GM12878 (cell line): ENCODE results near the gene CAPN14. TPM values are rescaled to one million over a fixed set of nuclear protein-coding genes. Genes with fewer than 3 reads are reported as not detected.

Experiments used
- ATAC-seq: fragments of 200-7000 bp; cut with Tn5 transposase; 3 replicates; pipeline ENCODE4 v1.9.1; 2020; ENCODE audit warnings: mild to moderate bottlenecking, moderate library complexity
- BruUV-seq: library from RNA; stranded (reverse); fragments of 400-500 nt; replicated peaks from 2 replicates; lab custom pipeline; 2021; lab: Mats Ljungman, UMichigan
- CTCF ChIA-PET: fragments of 300-600 bp; sonication (Branson Sonifier 250); formaldehyde crosslinking; extraction: SDS; loops from one replicate; lab custom pipeline; 2021; ENCODE audit warnings: inconsistent platforms; lab: Yijun Ruan, JAX
- POLR2A ChIA-PET: fragments of 350-600 bp; formaldehyde crosslinking; extraction: SDS; loops from one replicate; lab custom pipeline; 2021; ENCODE audit warnings: inconsistent platforms; lab: Charles Lee
- RAD21 ChIA-PET: fragments of 300-600 bp; sonication (Branson Sonifier 250); formaldehyde crosslinking; loops from one replicate; lab custom pipeline; 2023; ENCODE audit warnings: antibody characterized with exemption; ENCODE audit not compliant: unreplicated experiment; lab: Charles Lee
- SMC1A ChIA-PET: fragments of 300-600 bp; sonication (Branson Sonifier 250); formaldehyde crosslinking; loops from one replicate; lab custom pipeline; 2023; ENCODE audit not compliant: unreplicated experiment, uncharacterized antibody; lab: Charles Lee
- DNase-seq: peaks from one replicate; pipeline ENCODE4 v3.0.0-alpha.2; 2011; ENCODE audit warnings: low read depth, low spot score
- FAIRE-seq: peaks from 3 replicates; lab custom pipeline; 2011; peaks lifted over from hg19 to GRCh38; lab: Jason Lieb, UNC
- H2AFZ ChIP-seq: 2 replicates; pipeline ENCODE4 v1.6.0; 2011; ENCODE audit warnings: low read depth, low read length, control low read depth; ENCODE audit not compliant: control insufficient read depth
- H3K27ac ChIP-seq: 2 replicates; pipeline ENCODE4 v1.5.1; 2011; ENCODE audit warnings: control low read depth; ENCODE audit not compliant: control insufficient read depth, insufficient read depth
- H3K27me3 ChIP-seq, 2 experiments: replicated peaks in 1 of 2; 2 replicates each; pipeline versions ENCODE4 v1.6.0 to v1.6.1; 2011; ENCODE audit warnings: low read length in 1 of 2; ENCODE audit not compliant: control insufficient read depth in 2 of 2, insufficient read depth in 2 of 2
- H3K36me3 ChIP-seq, 2 experiments: 2 replicates each; pipeline ENCODE4 v1.5.1; 2011; ENCODE audit warnings: low read length in 1 of 2; ENCODE audit not compliant: control insufficient read depth in 2 of 2, insufficient read depth in 2 of 2
- H3K4me1 ChIP-seq: 2 replicates; pipeline ENCODE4 v1.6.1; 2011; ENCODE audit warnings: mild to moderate bottlenecking, low read length, moderate library complexity, mixed read lengths; ENCODE audit not compliant: control insufficient read depth, insufficient read depth
- H3K4me2 ChIP-seq: 2 replicates; pipeline ENCODE4 v1.6.0; 2011; ENCODE audit warnings: control low read depth; ENCODE audit not compliant: control insufficient read depth, insufficient read depth
- H3K4me3 ChIP-seq: fragments of 200-600 bp; sonication (generic); 2 replicates; pipeline ENCODE4 v1.5.1; 2016
- H3K79me2 ChIP-seq: 2 replicates; pipeline ENCODE4 v1.6.0; 2011; ENCODE audit warnings: low read length; ENCODE audit not compliant: control insufficient read depth, insufficient read depth
- H3K9ac ChIP-seq: 2 replicates; pipeline ENCODE4 v1.8.0; 2011; ENCODE audit warnings: low read length, control low read depth, mixed read lengths; ENCODE audit not compliant: control insufficient read depth, insufficient read depth
- H3K9me3 ChIP-seq: replicated peaks from 3 replicates; pipeline ENCODE4 v1.5.1; 2011; ENCODE audit warnings: mild to moderate bottlenecking, low read length; ENCODE audit not compliant: control insufficient read depth, insufficient read depth
- H4K20me1 ChIP-seq: 2 replicates; pipeline ENCODE4 v1.6.0; 2011; ENCODE audit not compliant: control insufficient read depth, insufficient read depth
- BRCA1 ChIP-seq: IDR thresholded peaks from 2 replicates; pipeline ENCODE4 v1.6.1; 2011; ENCODE audit warnings: low read depth, low read length, improper control_type of control experiment
- IRF4 ChIP-seq: IDR thresholded peaks from 2 replicates; pipeline ENCODE4 v1.6.1; 2011; ENCODE audit warnings: low read depth, low read length
- SMAD5 ChIP-seq: IDR thresholded peaks from 2 replicates; pipeline ENCODE4 v1.6.1; 2016; ENCODE audit warnings: antibody characterized with exemption, low read depth
- SPI1 ChIP-seq: IDR thresholded peaks from 2 replicates; pipeline ENCODE4 v1.6.1; 2011; ENCODE audit warnings: low read depth, mild to moderate bottlenecking, low read length, moderate library complexity, borderline replicate concordance; ENCODE audit not compliant: insufficient read depth
- TCF12 ChIP-seq: IDR thresholded peaks from 2 replicates; pipeline ENCODE4 v1.6.1; 2011; ENCODE audit warnings: low read depth, mild to moderate bottlenecking, low read length
- ZNF207 ChIP-seq: fragments of 450-650 bp; IDR thresholded peaks from 2 replicates; pipeline ENCODE4 v1.6.1; 2014; ENCODE audit warnings: antibody characterized with exemption, mild to moderate bottlenecking, borderline replicate concordance
- ZNF274 ChIP-seq: IDR thresholded peaks from one replicate; pipeline ENCODE4 v1.8.0; 2011; ENCODE audit not compliant: insufficient read length, insufficient read depth
- ZZZ3 ChIP-seq: IDR thresholded peaks from 2 replicates; pipeline ENCODE4 v1.6.1; 2011; ENCODE audit warnings: low read depth; ENCODE audit not compliant: control insufficient read depth, insufficient read length
- WGBS: methylation state at CpG from one replicate; pipeline ENCODE4 v1.1.6; 2016; ENCODE audit warnings: low lambda C conversion rate; ENCODE audit not compliant: insufficient replicate concordance, insufficient coverage; ENCODE audit errors: missing lambda C conversion rate; 5-methylcytosine and 5-hydroxymethylcytosine counted together
- in situ Hi-C: fragments of 300-500 bp; cut with MboI; formaldehyde crosslinking; loops from 9 replicates; pipeline ENCODE4 v1.14.3; 2018; ENCODE audit warnings: mixed read lengths
- intact Hi-C: fragments of 100-400 bp; cut with micrococcal nuclease; formaldehyde crosslinking; loops from one replicate; pipeline ENCODE4 v1.14.2; 2022; ENCODE audit not compliant: unreplicated experiment
- polyA plus RNA-seq, 11 experiments: library from polyadenylated mRNA; depleted of rRNA in 4 of 11; unstranded in 6 of 11; stranded (reverse) in 5 of 11; fragments of >200 nt; fragmentation: Nextera tagmentation in 4 of 11; fragmentation: Illumina TruSeq in 1 of 11; extraction: Ambion mirVana in 4 of 11; extraction: Trizol in 1 of 11; gene quantifications; 1 replicate in 1 of 11; 2 replicates in 10 of 11; pipeline versions ENCODE4 v1.2.1 to v1.2.3, GENCODE V29; 2011 to 2016; ENCODE audit warnings: inconsistent platforms in 2 of 11, missing spikeins in 2 of 11, low read depth in 1 of 11
- total RNA-seq, 4 experiments: library from RNA; depleted of rRNA in 3 of 4; stranded (reverse); fragments of >200 nt in 3 of 4; fragmentation: Illumina TruSeq in 1 of 4; extraction: Trizol in 1 of 4; gene quantifications; 2 replicates each; pipeline versions ENCODE4 v1.2.1 to v1.2.3, GENCODE V29; 2013 to 2021
- TF ChIP-seq, protein P1 (sequence below): IDR thresholded peaks from 2 replicates; pipeline ENCODE4 v1.6.1; 2011; ENCODE audit warnings: low read depth, low read length, improper control_type of control experiment, borderline replicate concordance
- TF ChIP-seq, protein P2 (sequence below): IDR thresholded peaks from 2 replicates; pipeline ENCODE4 v1.6.1; 2012; ENCODE audit warnings: low read depth, low read length, improper control_type of control experiment

CAPN14 gene
- total and polyA plus RNA-seq, 10 of the 15 experiments (the other 5 are each of a cell fraction or from before 2014, with no cell fraction given), result 0.08 to 1.5 (median 1.1) TPM

- CTCF ChIA-PET, result interaction anchor here (0.8 to 2.0 kb wide), 2 partner anchors 12 to 18 kb away, joined by 4 to 11 read pairs; no protein-coding TSS in a partner anchor
- RAD21 ChIA-PET, result no interaction called here
These were observed 29.2 kb downstream of the CAPN14 start for GRCh38 chr2:31188131-31188530.

More at GRCh38 chr2:31188131-31188530, 29.2 kb downstream of the CAPN14 start:
- intact Hi-C loops (no loop called here), in situ Hi-C loops (no loop called here)
- ATAC-seq (no peak), FAIRE-seq (no peak), DNase-seq (no peak)
- Histone ChIP-seq H3K4me2 (no peak overlapping the region), H3K9ac (no peak overlapping the region), H3K27me3 (no peaks in the 10 kb centered on the region), H3K4me3 (no peak overlapping the region), H3K4me1 (no peaks in the 10 kb centered on the region), H3K9me3 (no peaks in the 10 kb centered on the region), H4K20me1 (no peaks in the 10 kb centered on the region), H3K36me3 (no peaks in the 10 kb centered on the region), H2AFZ (no peak overlapping the region), H3K79me2 (no peaks in the 10 kb centered on the region), H3K27ac (no peak overlapping the region)
- no TSS peak for BruUV-seq
- 36% methylated on average over 5 of the region's 5 CpGs for WGBS
- TF ChIP-seq, protein P1, sequence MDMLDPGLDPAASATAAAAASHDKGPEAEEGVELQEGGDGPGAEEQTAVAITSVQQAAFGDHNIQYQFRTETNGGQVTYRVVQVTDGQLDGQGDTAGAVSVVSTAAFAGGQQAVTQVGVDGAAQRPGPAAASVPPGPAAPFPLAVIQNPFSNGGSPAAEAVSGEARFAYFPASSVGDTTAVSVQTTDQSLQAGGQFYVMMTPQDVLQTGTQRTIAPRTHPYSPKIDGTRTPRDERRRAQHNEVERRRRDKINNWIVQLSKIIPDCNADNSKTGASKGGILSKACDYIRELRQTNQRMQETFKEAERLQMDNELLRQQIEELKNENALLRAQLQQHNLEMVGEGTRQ, result no peak
- TF ChIP-seq IRF4 (no peak), SMAD5 (no peak), BRCA1 (no peak), ZNF207 (no peak), ZNF274 (no peak), SPI1 (no peak), TCF12 (no peak), ZZZ3 (no peak)
- TF ChIP-seq, protein P2, sequence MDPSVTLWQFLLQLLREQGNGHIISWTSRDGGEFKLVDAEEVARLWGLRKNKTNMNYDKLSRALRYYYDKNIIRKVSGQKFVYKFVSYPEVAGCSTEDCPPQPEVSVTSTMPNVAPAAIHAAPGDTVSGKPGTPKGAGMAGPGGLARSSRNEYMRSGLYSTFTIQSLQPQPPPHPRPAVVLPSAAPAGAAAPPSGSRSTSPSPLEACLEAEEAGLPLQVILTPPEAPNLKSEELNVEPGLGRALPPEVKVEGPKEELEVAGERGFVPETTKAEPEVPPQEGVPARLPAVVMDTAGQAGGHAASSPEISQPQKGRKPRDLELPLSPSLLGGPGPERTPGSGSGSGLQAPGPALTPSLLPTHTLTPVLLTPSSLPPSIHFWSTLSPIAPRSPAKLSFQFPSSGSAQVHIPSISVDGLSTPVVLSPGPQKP, result no peak
- ChIA-PET SMC1A (no interaction called here), POLR2A (no interaction called here)
